Lung microvascular endothelial cell (primary cell): ENCODE data around the gene SSX4. TPM values are rescaled to one million over a fixed set of nuclear protein-coding genes. Genes with fewer than 3 reads are reported as not detected.
A peak's percentile ranks its signal among the peaks of the same experiment; 100 is the strongest.
"Not testable (repeated sequence)": the region's sequence is repeated elsewhere in the genome, so short reads cannot be mapped to it uniquely, and the experiment has no call there.

Experiments used
- DNase-seq, 2 donors: peaks; one replicate each; pipeline versions ENCODE4 v3.0.0 to v3.0.0-alpha.2; 2010; ENCODE audit warnings: low read depth in 2 of 2
- total RNA-seq: library from RNA; depleted of rRNA; stranded (reverse); fragments of >200 nt; gene quantifications from 2 replicates; pipeline ENCODE4 v1.2.1, GENCODE V29; 2014

Gene SSX4, protein sequence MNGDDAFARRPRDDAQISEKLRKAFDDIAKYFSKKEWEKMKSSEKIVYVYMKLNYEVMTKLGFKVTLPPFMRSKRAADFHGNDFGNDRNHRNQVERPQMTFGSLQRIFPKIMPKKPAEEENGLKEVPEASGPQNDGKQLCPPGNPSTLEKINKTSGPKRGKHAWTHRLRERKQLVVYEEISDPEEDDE
- total RNA-seq = not detected in 2 replicates

DNA sequence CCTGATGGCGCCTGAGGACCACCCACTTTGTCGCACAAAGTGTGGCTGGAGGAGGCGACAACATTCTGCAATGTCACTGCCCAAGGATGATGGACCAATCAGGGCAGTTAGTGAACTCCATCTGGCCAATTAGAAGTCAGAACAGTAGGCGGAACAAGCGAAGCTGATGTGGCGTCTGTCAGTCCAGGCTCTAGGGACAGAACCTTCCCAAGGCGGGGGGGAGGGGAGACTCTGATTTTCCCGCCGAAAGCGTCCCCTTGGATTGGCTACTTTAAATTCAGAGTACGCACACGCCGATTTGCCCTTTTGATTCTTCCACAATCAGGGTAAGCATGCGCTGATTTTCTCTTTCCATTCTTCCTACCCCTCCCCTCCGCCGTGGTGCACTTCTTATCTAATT is at the start of gene SSX4:
Gene SSX4 (plus strand): TSS at position 301 of the 400 bp plus-strand sequence. CDS start 515 bp downstream, outside the sequence.
- not testable (repeated sequence) for DNase-seq

DNA sequence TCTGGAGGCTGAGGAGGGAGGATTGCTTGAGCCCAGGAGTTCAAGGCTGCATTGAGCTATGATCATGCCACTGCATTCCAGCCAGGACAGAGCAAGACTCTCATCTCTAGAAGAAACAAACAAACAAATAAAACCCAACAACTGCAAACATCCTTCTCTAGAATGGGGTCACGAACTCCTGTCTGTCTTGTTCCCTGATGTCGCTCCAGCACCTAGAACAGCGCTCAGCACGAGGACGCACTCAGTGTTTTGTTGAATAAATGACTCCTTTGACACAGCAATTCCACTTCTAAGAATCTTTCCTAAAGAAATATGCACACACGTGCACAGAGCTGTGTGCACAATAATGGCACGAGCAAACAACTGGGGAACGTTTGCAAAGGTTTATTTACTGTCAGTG is 37.3 kb upstream of the SSX4 start:
- DNase-seq = not testable (repeated sequence)

DNA sequence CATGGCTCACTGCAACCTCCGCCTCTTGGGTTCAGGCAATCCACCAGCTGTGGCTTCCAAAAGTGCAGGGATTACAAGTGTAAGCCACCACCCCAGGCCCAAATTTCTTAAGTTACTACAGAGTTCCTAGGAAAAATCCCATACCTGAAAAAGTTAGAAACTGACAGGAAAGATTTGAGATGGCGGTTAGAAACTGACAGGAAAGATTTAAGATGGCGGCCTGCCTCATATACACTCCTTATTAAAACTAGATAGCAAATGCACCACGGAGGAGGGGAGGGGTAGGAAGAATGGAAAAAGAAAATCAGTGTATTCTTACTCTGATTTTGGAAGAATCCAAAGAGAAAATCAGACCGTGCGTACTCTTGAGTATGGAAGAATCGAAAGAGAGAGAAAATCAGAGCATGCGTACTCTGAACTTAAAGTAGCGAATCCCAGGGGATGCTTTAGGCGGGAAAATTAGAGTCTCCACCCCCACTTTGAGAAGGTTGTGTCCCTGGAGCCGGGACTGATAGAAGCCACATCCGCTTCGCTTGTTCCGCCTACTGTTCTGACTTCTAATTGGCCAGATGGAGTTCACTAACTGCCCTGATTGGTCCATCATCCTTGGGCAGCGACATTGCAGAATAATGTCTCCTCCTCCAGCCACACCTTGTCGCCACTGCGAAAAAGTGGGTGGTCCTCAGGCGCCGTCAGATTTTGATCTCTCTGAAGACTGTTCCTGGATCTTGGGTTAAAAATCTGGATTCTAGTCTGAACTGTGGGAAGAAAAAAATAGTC is 26.8 kb upstream of the SSX4 start, which contains the start of gene SSX3:
Gene SSX3 (minus strand): TSS at position 389 of the 780 bp plus-strand sequence. CDS start 1,454 bp downstream, outside the sequence.
- DNase-seq = not testable (repeated sequence)

DNA sequence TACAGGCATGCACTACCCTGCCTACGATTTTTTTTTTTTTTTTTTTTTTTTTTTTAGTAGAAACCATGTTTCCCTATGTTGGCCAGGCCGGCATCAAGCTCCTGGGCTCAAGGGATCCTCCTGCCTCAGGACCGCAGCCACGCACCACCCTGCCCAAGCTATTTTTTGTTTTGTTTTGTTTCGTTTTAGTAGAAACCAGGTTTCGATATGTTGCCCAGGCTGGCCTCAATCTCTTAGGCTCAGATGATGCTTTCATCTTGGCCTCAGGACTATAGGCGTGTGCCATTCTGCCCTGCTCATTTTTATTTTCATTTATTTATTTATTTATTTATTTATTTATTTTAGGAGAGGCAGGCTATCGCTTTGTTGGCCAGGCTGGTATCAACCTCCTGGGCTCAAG is 25.7 kb upstream of the SSX4 start:
- DNase-seq = no peak

DNA sequence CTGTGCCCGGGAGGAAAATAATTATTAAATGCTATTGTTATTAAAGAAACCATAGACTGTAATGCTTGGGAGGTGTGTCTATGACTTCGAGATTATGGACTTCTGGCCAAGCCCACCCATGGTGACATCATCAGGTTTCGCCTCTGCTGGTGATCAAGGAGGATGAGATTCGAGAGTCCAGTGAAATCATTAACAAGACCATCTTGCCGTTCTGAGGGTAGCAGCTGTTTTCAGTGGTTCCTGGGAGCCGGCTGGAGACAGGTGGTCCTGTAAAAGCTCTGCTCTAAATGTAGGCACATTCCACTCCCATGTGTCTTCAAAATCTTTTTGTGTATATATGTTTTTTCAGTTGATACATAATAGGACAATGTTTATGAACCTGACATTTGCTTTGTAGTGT is 24.1 kb upstream of the SSX4 start:
- DNase-seq = not testable (repeated sequence)

DNA sequence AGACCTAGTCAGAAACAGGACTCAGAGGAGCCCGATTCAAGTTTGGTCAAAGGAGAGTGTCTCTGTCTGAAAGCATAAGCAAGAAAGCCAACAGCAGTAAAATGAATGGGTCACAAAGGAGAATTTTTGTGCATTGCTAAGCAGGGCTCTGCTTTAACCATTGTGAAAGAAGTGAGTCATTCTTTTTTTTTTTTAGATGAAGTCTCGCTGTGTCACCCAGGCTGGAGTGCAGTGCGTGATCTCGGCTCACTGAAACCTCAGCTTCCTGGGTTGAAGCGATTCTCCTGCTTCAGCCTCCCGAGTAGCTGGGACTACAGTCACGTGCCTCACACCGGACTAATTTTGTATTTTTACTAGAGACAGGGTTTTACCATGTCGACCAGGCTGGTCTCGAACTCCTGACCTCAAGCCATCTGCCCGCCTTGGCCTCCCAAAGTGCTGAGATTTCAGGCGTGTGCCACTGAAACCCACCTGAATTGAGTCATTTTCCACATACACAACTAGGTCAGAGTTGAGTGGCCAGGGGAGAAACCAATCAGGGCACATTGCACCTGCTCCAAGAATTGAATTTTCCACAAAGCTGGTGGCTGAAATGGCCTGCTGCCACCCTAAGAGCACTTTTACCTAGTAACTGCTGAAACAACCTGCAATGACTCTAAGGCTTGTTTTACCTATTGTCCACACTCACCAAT is 15.5 kb upstream of the SSX4 start:
- not testable (repeated sequence) for DNase-seq

DNA sequence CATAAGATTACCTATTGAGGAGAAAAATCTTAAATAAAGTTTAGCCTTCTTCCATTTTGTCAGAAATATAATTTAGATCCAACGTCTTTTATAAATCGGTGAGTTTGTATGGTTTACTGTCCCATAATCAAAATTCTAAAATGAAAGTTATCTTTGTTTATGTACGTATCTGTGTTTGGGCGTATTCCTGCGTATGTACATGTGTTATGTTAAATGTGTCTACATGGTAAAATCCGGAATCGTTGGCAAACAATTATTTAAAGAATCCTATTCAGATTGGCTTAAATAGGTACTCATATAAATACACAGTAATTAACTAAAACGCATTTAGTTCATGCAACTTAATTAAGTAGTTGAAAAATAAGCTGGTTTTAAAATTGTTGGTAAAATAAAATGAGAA is 12.9 kb upstream of the SSX4 start:
- DNase-seq = not testable (repeated sequence)

DNA sequence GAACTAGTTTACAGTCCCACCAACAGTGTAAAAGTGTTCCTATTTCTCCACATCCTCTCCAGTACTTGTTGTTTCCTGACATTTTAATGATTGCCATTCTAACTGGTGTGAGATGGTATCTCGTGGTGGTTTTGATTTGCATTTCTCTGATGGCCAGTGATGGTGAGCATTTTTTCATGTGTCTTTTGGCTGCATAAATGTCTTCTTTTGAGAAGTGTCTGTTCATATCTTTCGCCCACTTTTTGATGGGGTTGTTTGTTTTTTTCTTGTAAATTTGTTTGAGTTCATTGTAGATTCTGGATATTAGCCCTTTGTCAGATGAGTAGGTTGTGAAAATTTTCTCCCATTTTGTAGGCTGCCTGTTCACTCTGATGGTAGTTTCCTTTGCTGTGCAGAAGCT is 13.6 kb downstream of the SSX4 start:
- not testable (repeated sequence) for DNase-seq

DNA sequence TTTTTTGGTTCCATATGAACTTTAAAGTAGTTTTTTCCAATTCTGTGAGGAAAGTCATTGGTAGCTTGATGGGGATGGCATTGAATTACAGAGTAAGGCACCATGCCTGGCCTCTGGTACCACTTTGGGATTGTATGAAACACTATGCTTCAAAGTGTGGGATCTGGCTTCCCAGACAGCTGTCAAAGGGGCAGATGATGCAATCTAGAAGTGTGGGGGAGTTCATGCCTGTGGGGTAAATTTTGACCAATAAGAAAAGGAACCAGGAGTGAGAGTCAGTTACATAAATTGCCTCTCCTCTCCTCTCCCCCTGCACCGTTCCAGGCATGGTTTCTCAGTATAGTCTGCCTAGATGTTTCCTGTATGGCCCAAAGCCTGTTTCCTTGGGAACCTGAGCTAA is 14.5 kb downstream of the SSX4 start:
- DNase-seq = peak in 1 of 2 donors; percentile 0

DNA sequence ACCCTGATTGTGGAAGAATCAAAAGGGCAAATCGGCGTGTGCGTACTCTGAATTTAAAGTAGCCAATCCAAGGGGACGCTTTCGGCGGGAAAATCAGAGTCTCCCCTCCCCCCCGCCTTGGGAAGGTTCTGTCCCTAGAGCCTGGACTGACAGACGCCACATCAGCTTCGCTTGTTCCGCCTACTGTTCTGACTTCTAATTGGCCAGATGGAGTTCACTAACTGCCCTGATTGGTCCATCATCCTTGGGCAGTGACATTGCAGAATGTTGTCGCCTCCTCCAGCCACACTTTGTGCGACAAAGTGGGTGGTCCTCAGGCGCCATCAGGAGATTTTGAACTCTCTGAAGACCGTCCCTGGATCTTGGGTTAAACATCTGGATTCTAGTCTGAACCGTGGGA is 28.5 kb downstream of the SSX4 start, which contains the start of gene SSX4B:
Gene SSX4B (minus strand): TSS at position 101 of the 400 bp plus-strand sequence. CDS start 588 bp downstream, outside the sequence.
- DNase-seq = not testable (repeated sequence)

DNA sequence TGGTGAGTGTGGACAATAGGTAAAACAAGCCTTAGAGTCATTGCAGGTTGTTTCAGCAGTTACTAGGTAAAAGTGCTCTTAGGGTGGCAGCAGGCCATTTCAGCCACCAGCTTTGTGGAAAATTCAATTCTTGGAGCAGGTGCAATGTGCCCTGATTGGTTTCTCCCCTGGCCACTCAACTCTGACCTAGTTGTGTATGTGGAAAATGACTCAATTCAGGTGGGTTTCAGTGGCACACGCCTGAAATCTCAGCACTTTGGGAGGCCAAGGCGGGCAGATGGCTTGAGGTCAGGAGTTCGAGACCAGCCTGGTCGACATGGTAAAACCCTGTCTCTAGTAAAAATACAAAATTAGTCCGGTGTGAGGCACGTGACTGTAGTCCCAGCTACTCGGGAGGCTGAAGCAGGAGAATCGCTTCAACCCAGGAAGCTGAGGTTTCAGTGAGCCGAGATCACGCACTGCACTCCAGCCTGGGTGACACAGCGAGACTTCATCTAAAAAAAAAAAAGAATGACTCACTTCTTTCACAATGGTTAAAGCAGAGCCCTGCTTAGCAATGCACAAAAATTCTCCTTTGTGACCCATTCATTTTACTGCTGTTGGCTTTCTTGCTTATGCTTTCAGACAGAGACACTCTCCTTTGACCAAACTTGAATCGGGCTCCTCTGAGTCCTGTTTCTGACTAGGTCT is 43.8 kb downstream of the SSX4 start:
- not testable (repeated sequence) for DNase-seq

DNA sequence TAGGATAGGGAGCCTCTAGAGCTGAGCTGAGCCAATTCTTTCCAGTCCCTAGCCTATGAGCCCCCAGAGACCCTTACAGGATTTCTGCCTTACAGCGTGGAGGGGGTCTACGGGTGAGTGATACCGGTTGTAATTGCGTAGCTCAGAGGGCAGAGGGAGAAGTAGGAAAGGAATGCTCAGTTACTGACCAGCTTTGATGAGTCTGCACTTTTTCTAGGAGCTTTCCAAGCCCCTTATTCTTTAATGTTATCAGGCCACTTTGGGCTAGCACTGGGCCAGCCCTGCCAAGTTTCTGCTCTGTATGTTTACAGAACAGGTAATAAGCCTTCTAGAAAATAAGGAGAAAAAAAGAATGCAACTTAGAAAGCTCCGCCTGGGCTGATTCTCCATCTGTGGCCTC is 46.3 kb downstream of the SSX4 start:
- DNase-seq = not testable (repeated sequence)

DNA sequence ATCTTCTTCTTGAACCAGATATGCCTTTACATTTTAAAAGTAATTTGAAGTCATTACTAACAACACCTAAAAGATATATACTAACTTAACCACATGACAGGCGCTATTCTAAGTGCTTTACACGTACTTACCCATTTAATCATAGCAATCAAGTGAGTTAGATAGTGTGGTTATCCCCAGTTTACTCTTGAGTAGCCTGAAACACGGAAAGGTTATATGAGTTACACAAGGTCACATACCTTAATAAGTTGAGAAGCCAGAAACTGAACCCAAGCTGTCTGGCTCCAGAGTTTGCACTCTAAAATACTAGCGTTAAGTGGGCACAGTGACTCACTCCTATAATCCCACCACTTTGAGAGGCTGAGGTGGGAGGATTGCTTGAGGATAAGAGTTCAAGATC is 46.8 kb downstream of the SSX4 start:
- not testable (repeated sequence) for DNase-seq

DNA sequence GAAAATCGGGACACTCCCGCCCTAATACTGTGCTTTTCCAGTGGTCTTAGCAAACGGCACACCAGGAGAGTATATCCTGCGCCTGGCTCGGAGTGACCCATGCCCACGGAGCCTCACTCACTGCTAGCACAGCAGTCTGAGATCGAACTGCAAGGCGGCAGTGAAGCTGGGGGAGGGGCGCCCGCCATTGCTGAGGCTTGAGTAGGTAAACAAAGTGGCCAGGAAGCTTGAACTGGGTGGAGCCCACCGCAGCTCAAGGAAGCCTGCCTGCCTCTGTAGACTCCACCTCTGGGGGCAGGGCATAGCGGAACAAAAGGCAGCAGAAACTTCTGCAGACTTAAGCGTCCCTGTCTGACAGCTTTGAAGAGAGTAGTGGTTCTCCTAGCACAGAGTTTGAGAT is 50.4 kb downstream of the SSX4 start:
- not testable (repeated sequence) for DNase-seq

Other genes with a start within 250 kb of the SSX4 start
- not detected in 2 replicates for gene SSX5, start 186.7 kb upstream of the SSX4 start, total RNA-seq
- gene SSX1, start 128.1 kb upstream of the SSX4 start, total RNA-seq = not detected in 2 replicates
- not detected in 2 replicates for gene SSX3, start 26.8 kb upstream of the SSX4 start, total RNA-seq
- gene SSX4B, start 28.4 kb downstream of the SSX4 start, total RNA-seq = not detected in 2 replicates
- 4.2 and 12.2 TPM in 2 replicates for gene SLC38A5, start 86.7 kb downstream of the SSX4 start, total RNA-seq
- 31.7 and 32.5 TPM in 2 replicates for gene FTSJ1, start 92.7 kb downstream of the SSX4 start, total RNA-seq
- 3.9 and 6.0 TPM in 2 replicates for gene PORCN, start 125.5 kb downstream of the SSX4 start, total RNA-seq
- 85.9 and 91.1 TPM in 2 replicates for gene EBP, start 138.3 kb downstream of the SSX4 start, total RNA-seq
- 4.1 and 7.9 TPM in 2 replicates for gene TBC1D25, start 156.2 kb downstream of the SSX4 start, total RNA-seq
- gene RBM3, start 190.9 kb downstream of the SSX4 start, total RNA-seq = 86.1 and 320 TPM in 2 replicates
- gene WDR13, start 214.0 kb downstream of the SSX4 start, total RNA-seq = 88.7 and 90.9 TPM in 2 replicates